GM12872 (cell line): ENCODE measurements around the gene TTC39B.

ENCODE experiments used
- TF ChIP-seq, protein P1 (sequence below): IDR thresholded peaks from 3 replicates; pipeline ENCODE4 v1.5.1; 2011; ENCODE audit warnings: low read depth, mild to moderate bottlenecking, low read length, moderate library complexity; ENCODE audit not compliant: insufficient read depth

TTC39B gene

DNA sequence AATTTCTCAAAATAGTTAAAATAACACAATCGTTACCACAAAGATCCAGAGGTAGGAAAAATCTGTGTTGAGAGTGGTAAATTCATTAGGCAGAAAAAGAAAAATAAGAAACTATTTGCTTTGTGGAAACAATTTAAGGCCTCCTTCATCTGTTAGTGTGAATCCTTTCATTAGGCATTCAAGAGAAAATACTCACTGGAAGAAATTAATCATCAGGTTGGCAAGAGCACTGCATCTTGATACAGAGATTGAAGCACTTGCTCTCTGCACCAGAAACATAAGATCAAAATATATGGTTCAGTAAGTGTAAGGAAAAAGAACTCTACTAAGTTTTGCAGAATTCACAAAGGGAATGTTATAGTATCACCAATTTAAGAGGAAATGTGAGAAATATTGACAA is 44.4 kb downstream of the TTC39B start:
- TF ChIP-seq, protein P1, sequence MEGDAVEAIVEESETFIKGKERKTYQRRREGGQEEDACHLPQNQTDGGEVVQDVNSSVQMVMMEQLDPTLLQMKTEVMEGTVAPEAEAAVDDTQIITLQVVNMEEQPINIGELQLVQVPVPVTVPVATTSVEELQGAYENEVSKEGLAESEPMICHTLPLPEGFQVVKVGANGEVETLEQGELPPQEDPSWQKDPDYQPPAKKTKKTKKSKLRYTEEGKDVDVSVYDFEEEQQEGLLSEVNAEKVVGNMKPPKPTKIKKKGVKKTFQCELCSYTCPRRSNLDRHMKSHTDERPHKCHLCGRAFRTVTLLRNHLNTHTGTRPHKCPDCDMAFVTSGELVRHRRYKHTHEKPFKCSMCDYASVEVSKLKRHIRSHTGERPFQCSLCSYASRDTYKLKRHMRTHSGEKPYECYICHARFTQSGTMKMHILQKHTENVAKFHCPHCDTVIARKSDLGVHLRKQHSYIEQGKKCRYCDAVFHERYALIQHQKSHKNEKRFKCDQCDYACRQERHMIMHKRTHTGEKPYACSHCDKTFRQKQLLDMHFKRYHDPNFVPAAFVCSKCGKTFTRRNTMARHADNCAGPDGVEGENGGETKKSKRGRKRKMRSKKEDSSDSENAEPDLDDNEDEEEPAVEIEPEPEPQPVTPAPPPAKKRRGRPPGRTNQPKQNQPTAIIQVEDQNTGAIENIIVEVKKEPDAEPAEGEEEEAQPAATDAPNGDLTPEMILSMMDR: no peak

DNA sequence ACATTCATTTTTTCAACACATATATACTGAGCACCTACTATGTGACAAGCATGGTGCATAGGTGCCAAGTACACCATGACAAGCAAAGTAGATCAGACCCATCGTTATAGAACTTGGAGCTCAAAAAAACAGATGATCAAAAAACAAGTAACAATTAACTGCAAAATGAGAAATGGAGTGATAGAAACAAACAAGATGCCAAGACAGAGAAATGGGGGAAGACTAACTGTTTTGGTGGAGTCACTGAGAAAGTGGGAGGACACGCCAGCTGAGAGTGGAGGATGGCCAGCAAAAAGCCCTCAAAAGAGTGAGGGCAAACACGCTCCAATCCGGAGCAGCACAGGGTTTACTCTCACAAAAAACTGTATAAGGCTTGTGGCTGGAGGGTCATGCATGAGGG is 50.6 kb downstream of the TTC39B start:
- TF ChIP-seq, protein P1: no peak

DNA sequence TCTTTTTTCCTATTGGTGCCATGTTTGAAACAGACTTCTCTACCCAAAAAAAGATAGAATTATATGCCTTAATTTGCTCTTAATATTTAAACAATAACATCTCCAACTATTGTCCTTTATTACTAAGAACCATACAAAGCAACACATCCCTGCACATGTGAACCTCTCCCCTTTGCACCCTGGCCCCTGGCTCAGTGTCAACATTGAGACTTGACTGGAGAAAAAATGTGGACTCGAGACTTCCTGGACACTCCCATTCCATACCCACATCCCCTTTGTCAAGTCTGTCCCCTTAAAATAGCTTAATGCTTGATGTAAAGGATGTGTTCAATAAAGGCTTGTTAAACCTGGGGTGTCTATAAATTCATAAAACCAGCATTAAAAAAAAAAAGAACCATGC is 53.2 kb downstream of the TTC39B start:
- TF ChIP-seq, protein P1: no peak

DNA sequence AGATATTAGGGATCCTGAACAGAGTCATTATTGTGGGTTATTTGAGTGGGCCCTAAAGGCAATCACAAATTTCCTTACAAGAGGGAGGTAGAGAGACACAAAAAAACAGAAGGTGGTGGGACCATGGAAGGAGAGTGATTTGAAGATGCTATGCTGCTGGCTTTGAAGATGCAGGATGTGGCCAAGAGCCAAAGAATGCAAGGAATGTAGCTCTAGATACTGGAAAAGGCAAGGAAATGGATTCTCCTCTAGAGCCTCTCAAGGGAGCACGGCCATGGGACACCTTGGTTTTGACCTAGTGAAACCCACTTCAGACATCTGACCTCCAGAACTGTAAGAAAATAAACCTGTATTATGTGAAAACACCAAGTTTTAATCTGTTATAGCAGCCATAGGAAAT is 53.8 kb downstream of the TTC39B start:
- TF ChIP-seq, protein P1: no peak

DNA sequence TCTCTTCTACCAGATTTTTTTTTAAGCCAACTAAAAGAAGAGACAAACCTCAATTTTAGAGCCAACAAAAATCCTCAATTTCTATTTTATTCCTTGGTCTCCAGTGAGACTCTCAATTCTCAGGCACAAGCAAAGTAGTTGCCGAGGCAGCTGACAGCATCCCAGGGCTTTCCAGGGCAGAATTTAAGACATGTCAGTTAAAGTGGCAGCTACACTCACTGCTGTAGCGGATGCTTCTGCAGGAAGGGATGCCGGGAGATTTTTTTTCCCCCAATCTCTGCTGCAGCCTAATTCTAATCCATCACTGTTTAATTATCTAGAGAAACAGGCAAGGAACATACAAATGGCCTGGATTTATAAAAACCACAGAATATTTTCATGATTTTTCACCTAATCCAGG is 57.0 kb downstream of the TTC39B start:
- TF ChIP-seq, protein P1: no peak

DNA sequence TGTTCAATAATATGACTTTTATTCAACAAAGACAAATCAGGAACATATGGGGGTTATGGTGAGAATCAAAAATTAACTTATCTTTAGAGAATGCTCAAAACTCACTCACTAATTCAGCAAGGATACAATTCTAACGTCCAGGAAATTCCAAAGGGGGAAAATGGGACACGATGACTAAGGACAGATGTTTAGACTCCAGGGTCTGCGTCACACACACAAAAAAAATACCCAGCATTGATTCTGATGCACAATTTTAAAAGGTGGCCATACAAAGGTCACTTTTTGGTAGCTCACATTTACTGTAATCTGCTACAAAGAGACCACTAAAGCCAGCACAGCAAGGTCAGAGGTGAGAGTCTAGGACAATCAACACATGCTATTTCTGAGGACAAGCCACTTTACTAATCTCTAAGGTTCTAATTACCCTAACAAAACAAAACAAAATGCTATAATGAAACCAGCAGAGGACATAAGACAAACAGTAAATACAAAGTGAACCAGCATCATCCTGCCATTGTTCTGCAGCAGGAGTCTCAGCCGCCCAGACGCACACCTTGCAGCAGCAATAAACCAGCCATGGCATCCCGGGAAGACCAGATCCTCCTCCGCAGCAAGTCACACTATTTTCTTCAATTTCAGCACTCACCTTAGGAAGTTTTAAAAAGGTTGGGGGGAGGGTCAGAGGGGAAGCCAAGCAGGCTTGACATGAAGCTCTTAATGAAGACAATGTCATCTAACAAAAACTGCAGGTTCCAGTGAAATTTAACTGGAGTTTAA is 57.8 kb downstream of the TTC39B start:
- TF ChIP-seq, protein P1: no peak

DNA sequence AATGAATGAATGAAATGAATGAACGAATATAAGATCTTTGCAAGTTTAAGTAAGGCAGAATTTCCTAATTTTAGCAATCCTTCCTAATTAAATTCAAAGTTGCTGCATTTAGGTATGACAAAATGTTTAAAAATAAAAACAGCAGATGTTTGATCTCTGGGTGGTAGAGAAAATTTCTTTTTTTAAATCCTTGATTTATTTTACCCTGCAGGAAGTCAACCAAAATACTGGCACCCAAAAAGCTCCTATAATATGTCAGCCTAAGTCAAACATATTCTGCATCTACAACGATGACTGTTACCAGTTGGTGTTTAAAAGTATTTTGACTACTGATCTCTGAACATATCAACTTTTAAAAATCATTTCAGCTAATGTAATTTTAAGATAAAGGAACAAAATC is 58.4 kb downstream of the TTC39B start:
- TF ChIP-seq, protein P1: no peak
